ENCODE measurements around the gene NINJ1. TPM values are rescaled to one million over a fixed set of nuclear protein-coding genes. Genes with fewer than 3 reads are reported as not detected.
A peak's percentile ranks its signal among the peaks of the same experiment; 100 is the strongest.

NINJ1 gene
- total RNA-seq, 1 donor from 2014 or later, result 29.4 TPM

DNA sequence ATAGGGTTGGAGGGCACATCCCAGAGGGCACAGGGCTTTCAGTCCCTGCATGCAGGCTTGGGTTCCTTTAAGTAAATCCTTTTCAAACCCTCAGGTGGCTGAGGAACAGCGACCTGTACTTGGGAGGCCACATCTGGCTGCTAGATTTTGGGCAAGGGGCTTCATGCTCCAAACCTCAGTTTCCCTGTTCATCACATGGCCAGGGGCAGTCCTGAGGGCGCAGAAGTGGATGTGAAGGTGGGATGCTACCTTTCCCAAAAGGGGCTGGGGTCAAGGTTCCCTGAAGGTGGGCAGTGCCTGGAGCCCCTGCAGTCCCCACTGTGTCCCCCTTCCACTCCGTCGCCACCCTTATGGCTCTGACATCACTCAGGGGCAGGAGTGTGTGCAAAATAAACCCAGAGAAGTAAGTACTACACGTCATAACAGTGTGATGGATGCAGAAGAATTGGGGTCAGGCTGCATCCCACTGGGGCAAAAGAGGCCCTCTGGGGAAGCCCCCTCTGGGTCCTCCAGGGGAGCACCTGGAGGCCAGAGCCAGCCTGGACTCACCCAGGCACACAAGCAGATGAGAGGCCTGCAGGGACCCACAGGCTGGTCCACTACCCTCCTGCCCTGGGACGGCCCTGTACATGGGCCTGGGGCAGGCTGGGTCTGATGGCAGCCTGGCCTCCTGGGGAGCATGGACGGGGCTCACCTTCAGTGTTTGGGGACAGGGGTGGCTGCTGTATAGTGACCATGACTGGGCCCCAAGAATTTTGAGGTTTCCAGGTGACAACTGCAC, 40.0 kb downstream of the NINJ1 start:
- Mint-ChIP-seq H3K9me3 (ENCODE audit: unreplicated experiment) (peaks cover 8% of the 10 kb centered on the region), H3K36me3 (ENCODE audit: unreplicated experiment) (no peaks in the 10 kb centered on the region), H3K27ac (ENCODE audit: unreplicated experiment) (no peak overlapping the region), H3K4me1 (ENCODE audit: low read depth, unreplicated experiment) (peaks cover 5% of the 10 kb centered on the region), H3K27me3 (ENCODE audit: unreplicated experiment) (peaks cover 2% of the 10 kb centered on the region), H3K4me3 (ENCODE audit: unreplicated experiment) (peak overlapping the region; percentile 82)
- peak; percentile 18 for DNase-seq
- TF ChIP-seq, protein P1, sequence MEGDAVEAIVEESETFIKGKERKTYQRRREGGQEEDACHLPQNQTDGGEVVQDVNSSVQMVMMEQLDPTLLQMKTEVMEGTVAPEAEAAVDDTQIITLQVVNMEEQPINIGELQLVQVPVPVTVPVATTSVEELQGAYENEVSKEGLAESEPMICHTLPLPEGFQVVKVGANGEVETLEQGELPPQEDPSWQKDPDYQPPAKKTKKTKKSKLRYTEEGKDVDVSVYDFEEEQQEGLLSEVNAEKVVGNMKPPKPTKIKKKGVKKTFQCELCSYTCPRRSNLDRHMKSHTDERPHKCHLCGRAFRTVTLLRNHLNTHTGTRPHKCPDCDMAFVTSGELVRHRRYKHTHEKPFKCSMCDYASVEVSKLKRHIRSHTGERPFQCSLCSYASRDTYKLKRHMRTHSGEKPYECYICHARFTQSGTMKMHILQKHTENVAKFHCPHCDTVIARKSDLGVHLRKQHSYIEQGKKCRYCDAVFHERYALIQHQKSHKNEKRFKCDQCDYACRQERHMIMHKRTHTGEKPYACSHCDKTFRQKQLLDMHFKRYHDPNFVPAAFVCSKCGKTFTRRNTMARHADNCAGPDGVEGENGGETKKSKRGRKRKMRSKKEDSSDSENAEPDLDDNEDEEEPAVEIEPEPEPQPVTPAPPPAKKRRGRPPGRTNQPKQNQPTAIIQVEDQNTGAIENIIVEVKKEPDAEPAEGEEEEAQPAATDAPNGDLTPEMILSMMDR (IDR thresholded peaks at IDR 0.05; ENCODE audit: partially characterized antibody, unreplicated experiment), result no peak

- peak; percentile 17 for DNase-seq
- no peak overlapping the region for H3K4me3 Mint-ChIP-seq (ENCODE audit: unreplicated experiment)
- no peaks in the 10 kb centered on the region for H3K36me3 Mint-ChIP-seq (ENCODE audit: unreplicated experiment)
- no peak overlapping the region for H3K27ac Mint-ChIP-seq (ENCODE audit: unreplicated experiment)
- H3K9me3 Mint-ChIP-seq (ENCODE audit: unreplicated experiment), result peaks cover 8% of the 10 kb centered on the region
- TF ChIP-seq, protein P1 (IDR thresholded peaks at IDR 0.05; ENCODE audit: partially characterized antibody, unreplicated experiment), result no peak
- H3K27me3 Mint-ChIP-seq (ENCODE audit: unreplicated experiment), result peaks cover 5% of the 10 kb centered on the region
- peaks cover 5% of the 10 kb centered on the region for H3K4me1 Mint-ChIP-seq (ENCODE audit: low read depth, unreplicated experiment)
Measured at GRCh38 chr9:93093127-93093876, 40.7 kb downstream of the NINJ1 start.

DNA sequence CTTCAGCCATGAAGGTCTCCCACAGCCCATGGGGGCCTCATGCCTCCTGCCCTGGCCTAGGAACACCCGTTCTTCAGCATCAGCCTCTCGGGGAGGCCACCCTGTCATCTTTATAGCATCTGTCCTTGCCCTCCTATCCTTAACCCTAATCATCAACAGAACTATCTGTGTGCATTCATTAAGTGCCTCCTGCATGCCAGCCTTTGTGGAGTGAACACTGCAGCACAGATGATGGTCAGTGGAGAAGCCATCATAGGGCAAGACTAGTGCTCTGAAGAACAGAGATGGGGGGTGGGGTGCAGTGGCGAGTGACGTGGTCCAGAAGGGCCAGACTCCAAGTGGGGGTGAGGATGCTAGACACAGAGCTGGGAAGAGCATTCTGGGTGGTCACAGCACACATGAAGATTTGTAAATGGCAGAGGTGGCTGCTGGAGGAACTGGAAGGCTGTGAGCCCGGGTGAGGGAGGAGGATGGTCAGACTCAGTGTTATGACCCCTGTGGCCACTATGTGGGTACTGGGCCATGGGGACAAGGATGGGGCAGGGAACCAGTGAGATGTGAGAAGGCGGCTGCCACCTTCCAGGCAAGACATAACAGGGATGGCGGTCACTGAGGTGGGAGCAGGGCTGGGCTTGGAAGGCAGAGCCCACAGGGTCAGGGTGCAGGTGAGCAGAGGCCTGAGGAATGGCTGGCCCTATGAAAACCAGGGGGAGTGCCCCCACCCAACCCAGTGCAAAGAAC, 41.6 kb downstream of the NINJ1 start:
- DNase-seq, result peak; percentile 11
- Mint-ChIP-seq H3K27ac (ENCODE audit: unreplicated experiment) (no peak overlapping the region), H3K4me3 (ENCODE audit: unreplicated experiment) (no peak overlapping the region), H3K9me3 (ENCODE audit: unreplicated experiment) (peaks cover 8% of the 10 kb centered on the region), H3K36me3 (ENCODE audit: unreplicated experiment) (no peaks in the 10 kb centered on the region), H3K27me3 (ENCODE audit: unreplicated experiment) (peaks cover 7% of the 10 kb centered on the region), H3K4me1 (ENCODE audit: low read depth, unreplicated experiment) (peaks cover 2% of the 10 kb centered on the region)
- TF ChIP-seq, protein P1 (IDR thresholded peaks at IDR 0.05; ENCODE audit: partially characterized antibody, unreplicated experiment), result no peak

GRCh38 chr9:93091453-93092081, 42.5 kb downstream of the NINJ1 start:
- Mint-ChIP-seq H3K4me1 (ENCODE audit: low read depth, unreplicated experiment) (no peaks in the 10 kb centered on the region), H3K9me3 (ENCODE audit: unreplicated experiment) (peaks cover 8% of the 10 kb centered on the region), H3K27me3 (ENCODE audit: unreplicated experiment) (peaks cover 7% of the 10 kb centered on the region), H3K27ac (ENCODE audit: unreplicated experiment) (no peak overlapping the region), H3K36me3 (ENCODE audit: unreplicated experiment) (no peaks in the 10 kb centered on the region), H3K4me3 (ENCODE audit: unreplicated experiment) (no peak overlapping the region)
- no peak for DNase-seq
- TF ChIP-seq, protein P1 (IDR thresholded peaks at IDR 0.05; ENCODE audit: partially characterized antibody, unreplicated experiment), result no peak
